HepG2 (cell line): ENCODE measurements around the gene NAPB. TPM values are rescaled to one million over a fixed set of nuclear protein-coding genes. Genes with fewer than 3 reads are reported as not detected.

Source experiments
- ARID2 ChIP-seq: sonication (generic); formaldehyde crosslinking; IDR thresholded peaks from 2 replicates; pipeline ENCODE4 v1.8.1; 2022; ENCODE audit warnings: mild to moderate bottlenecking, missing genetic modification reagents, borderline replicate concordance
- ATF7 ChIP-seq, 2 experiments: fragments of 450-650 bp in 1 of 2; sonication (generic) in 1 of 2; formaldehyde crosslinking in 1 of 2; IDR thresholded peaks; 2 replicates each; pipeline versions ENCODE4 v1.4.0 to v1.6.1; 2016 to 2020; ENCODE audit warnings: antibody characterized with exemption in 1 of 2, mild to moderate bottlenecking in 1 of 2, missing genetic modification reagents in 1 of 2
- BRF2 ChIP-seq: sonication (generic); formaldehyde crosslinking; IDR thresholded peaks from 2 replicates; pipeline ENCODE4 v1.8.1; 2022; ENCODE audit warnings: mild to moderate bottlenecking, missing genetic modification reagents
- CHD4 ChIP-seq: fragments of 200-600 bp; sonication (generic); IDR thresholded peaks from 2 replicates; pipeline ENCODE4 v1.7.0; 2017; ENCODE audit warnings: mild to moderate bottlenecking, low read length, borderline replicate concordance
- FIP1L1 ChIP-seq: fragments of 200-400 bp; formaldehyde crosslinking; IDR thresholded peaks from 2 replicates; pipeline ENCODE4 v1.6.1; 2018; ENCODE audit warnings: low read depth, mild to moderate bottlenecking, low read length, moderate library complexity, borderline replicate concordance; ENCODE audit not compliant: insufficient read depth
- GABPB1 ChIP-seq: IDR thresholded peaks from 2 replicates; pipeline ENCODE4 v1.6.1; 2016; ENCODE audit warnings: mild to moderate bottlenecking, missing genetic modification reagents, moderate library complexity, missing compliant biosample characterization
- GTF3A ChIP-seq: sonication (generic); formaldehyde crosslinking; conservative IDR thresholded peaks from 2 replicates; pipeline ENCODE4 v1.4.0; 2020; ENCODE audit warnings: mild to moderate bottlenecking, missing genetic modification reagents
- HDAC1 ChIP-seq: sonication (generic); formaldehyde crosslinking; IDR thresholded peaks from 2 replicates; pipeline ENCODE4 v1.5.1; 2020; ENCODE audit warnings: mild to moderate bottlenecking, missing genetic modification reagents
- IKZF4 ChIP-seq: sonication (generic); formaldehyde crosslinking; IDR thresholded peaks from 2 replicates; pipeline ENCODE4 v1.5.1; 2020; ENCODE audit warnings: borderline replicate concordance, mild to moderate bottlenecking, low read depth, missing genetic modification reagents; ENCODE audit errors: not compliant biosample characterization
- KIAA2018 ChIP-seq: sonication (generic); formaldehyde crosslinking; IDR thresholded peaks from 2 replicates; pipeline ENCODE4 v1.5.0; 2020; ENCODE audit warnings: mild to moderate bottlenecking, missing genetic modification reagents, borderline replicate concordance
- RBAK ChIP-seq: sonication (generic); formaldehyde crosslinking; IDR thresholded peaks from 2 replicates; pipeline ENCODE4 v1.5.1; 2020; ENCODE audit warnings: mild to moderate bottlenecking, missing genetic modification reagents
- TARDBP ChIP-seq: sonication (generic); formaldehyde crosslinking; IDR thresholded peaks from 2 replicates; pipeline ENCODE4 v1.8.0; 2022; ENCODE audit warnings: mild to moderate bottlenecking, missing genetic modification reagents
- ZBTB7A ChIP-seq: sonication (generic); formaldehyde crosslinking; IDR thresholded peaks from 2 replicates; pipeline ENCODE4 v1.8.0; 2022; ENCODE audit warnings: mild to moderate bottlenecking, missing genetic modification reagents
- ZNF382 ChIP-seq: sonication (generic); formaldehyde crosslinking; IDR thresholded peaks from 2 replicates; pipeline ENCODE4 v1.5.0; 2020; ENCODE audit warnings: missing genetic modification reagents, mild to moderate bottlenecking, borderline replicate concordance
- ZNF432 ChIP-seq: sonication (generic); formaldehyde crosslinking; IDR thresholded peaks from 2 replicates; pipeline ENCODE4 v1.5.0; 2020; ENCODE audit warnings: missing genetic modification reagents, mild to moderate bottlenecking, borderline replicate concordance
- ZNF550 ChIP-seq: sonication (generic); formaldehyde crosslinking; IDR thresholded peaks from 2 replicates; pipeline ENCODE4 v1.4.0; 2020; ENCODE audit warnings: mild to moderate bottlenecking, missing genetic modification reagents, borderline replicate concordance
- ZNF589 ChIP-seq: sonication (generic); formaldehyde crosslinking; conservative IDR thresholded peaks from 2 replicates; pipeline ENCODE4 v1.8.0; 2022; ENCODE audit warnings: mild to moderate bottlenecking, moderate library complexity, missing genetic modification reagents
- ZNF615 ChIP-seq: sonication (generic); formaldehyde crosslinking; IDR thresholded peaks from 2 replicates; pipeline ENCODE4 v1.5.0; 2020; ENCODE audit warnings: mild to moderate bottlenecking, missing genetic modification reagents, borderline replicate concordance
- ZNF644 ChIP-seq: IDR thresholded peaks from 2 replicates; pipeline ENCODE4 v1.6.1; 2016; ENCODE audit warnings: low read depth
- polyA plus RNA-seq, 8 experiments: library from polyadenylated mRNA; depleted of rRNA in 3 of 8; stranded (reverse) in 7 of 8; unstranded in 1 of 8; fragments of >200 nt; fragmentation: Illumina TruSeq in 4 of 8; extraction: Trizol in 4 of 8; gene quantifications; 2 replicates each; pipeline versions ENCODE4 v1.2.1 to v1.2.3, GENCODE V29; 2011 to 2016; ENCODE audit warnings: low read depth in 4 of 8, missing spikeins in 1 of 8, mixed read lengths in 1 of 8; ENCODE audit not compliant: insufficient read depth in 1 of 8
- total RNA-seq, 5 experiments: library from RNA; depleted of rRNA; stranded (reverse); fragments of >200 nt; fragmentation: Illumina TruSeq; extraction: Trizol; gene quantifications; 2 replicates each; pipeline ENCODE4 v1.2.3, GENCODE V29; 2016; ENCODE audit warnings: low read depth in 1 of 5

The NAPB gene
- total and polyA plus RNA-seq, 2 of the 13 experiments (the other 11 are each of a cell fraction or from before 2014, with no cell fraction given) = 15.2 to 16.1 TPM

- TF ChIP-seq FIP1L1 (peak; percentile 94; the same call in 1 of the 2 replicates), RBAK (CRISPR knock-in tag) (no peak), ZNF550 (CRISPR knock-in tag) (0 out of 2 replicates have a peak, but pooled peaks have one; percentile 42), ARID2 (CRISPR knock-in tag) (no peak), ZBTB7A (CRISPR knock-in tag) (peak; percentile 73), GTF3A (peak; percentile 94), ZNF382 (CRISPR knock-in tag) (no peak), ZNF589 (CRISPR knock-in tag) (peak; percentile 97), HDAC1 (CRISPR knock-in tag) (peak; percentile 100), ZNF432 (no peak), BRF2 (CRISPR knock-in tag) (peak; percentile 76; the same call in 1 of the 2 replicates), KIAA2018 (peak; percentile 98; the same call in 1 of the 2 replicates), GABPB1 (CRISPR knock-in tag) (peak; percentile 94), ZNF615 (CRISPR knock-in tag) (no peak), ZNF644 (CRISPR knock-in tag) (no peak; the same call in 1 of the 2 replicates), IKZF4 (CRISPR knock-in tag) (peak; percentile 92), TARDBP (CRISPR knock-in tag) (peak; percentile 92), CHD4 (no peak), ATF7 (IDR thresholded peaks at IDR 0.05) (peak; percentile 98), ATF7 (CRISPR knock-in tag; IDR thresholded peaks at IDR 0.05) (peak; percentile 100)
These were observed 59.6 kb downstream of the NAPB start, which contains the start of gene GZF1 (continued) for GRCh38 chr20:23361476-23362391.
